Peyer's patch (tissue), 4 donors: ENCODE results near the gene ZNF621.

Source experiments
- CTCF ChIP-seq, 6 experiments: fragments of 450-650 bp in 4 of 6; fragments of 200-600 bp in 2 of 6; sonication (generic) in 1 of 6; IDR thresholded peaks; one replicate each; pipeline ENCODE4 v1.5.1; 2017 to 2019; ENCODE audit warnings: antibody characterized with exemption in 6 of 6, mild to moderate bottlenecking in 3 of 6, moderate library complexity in 1 of 6
- POLR2A ChIP-seq, 2 donors: fragments of 450-650 bp; IDR thresholded peaks; one replicate each; pipeline ENCODE4 v1.5.1; 2017; ENCODE audit warnings: antibody characterized with exemption in 2 of 2, mild to moderate bottlenecking in 2 of 2, moderate library complexity in 2 of 2

GRCh38 chr3:40532252-40532651, 7.5 kb downstream of the ZNF621 start:
- TF ChIP-seq CTCF (IDR thresholded peaks at IDR 0.05) (no peak), POLR2A (IDR thresholded peaks at IDR 0.05) (no peak)
